ENCODE measurements around the gene OR56A4.
"Not testable (repeated sequence)": the region's sequence is repeated elsewhere in the genome, so short reads cannot be mapped to it uniquely, and the experiment has no call there.

The OR56A4 gene

DNA sequence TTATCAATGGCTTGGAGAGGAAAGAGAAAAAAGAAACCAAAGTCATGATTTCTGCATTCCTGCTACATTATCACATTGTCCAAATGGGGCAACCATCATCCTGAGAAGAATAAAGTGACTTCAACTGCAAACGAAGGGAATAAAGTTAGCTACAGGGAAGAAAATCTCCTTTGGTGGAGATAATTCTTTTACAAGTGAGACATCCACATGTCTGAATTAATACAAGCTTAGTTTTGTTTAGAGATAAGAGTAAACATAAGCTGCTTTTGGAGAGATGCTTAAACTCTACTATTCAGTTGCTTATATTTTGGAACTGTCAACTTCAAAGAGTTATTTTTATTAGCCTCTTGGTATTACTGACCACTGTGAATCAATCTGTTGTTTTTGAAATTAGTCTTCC, 19.9 kb downstream of the OR56A4 start, which contains the start of gene OR52L1:
TSS of gene OR52L1 (minus strand) at position 101 of the 400 bp plus-strand sequence. CDS start at position 46, 55 bp downstream.
- no peak within 1 kb of the TSS for H3K27ac Mint-ChIP-seq
- ATAC-seq (no peak), DNase-seq (ENCODE audit: low spot score in 2 of 2) (no peak)
- H3K36me3 Mint-ChIP-seq, result no peaks in the 10 kb centered on the region
- no peaks in the 10 kb centered on the region for H3K9me3 Mint-ChIP-seq
- no peak within 1 kb of the TSS for H3K4me3 Mint-ChIP-seq
- no peaks in the 10 kb centered on the region for H3K4me1 Mint-ChIP-seq

DNA sequence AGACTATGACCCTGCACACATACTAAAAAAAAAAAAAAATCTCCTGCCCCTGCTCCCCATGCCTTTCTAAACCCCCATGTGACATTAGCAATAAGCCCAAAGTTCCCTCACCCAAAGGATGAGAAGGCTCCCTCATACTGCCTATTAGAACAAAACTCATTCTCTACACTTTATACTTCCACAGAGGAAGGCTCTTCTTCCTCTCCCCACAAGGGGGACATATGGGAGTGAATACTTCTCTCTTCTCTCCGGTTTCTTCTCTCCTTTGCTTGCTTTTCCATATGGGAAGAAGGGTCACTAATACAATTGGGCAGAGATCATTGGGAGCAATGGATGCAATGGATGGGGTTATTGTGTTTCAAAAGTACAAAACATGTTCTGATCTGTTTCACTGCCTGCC, 23.3 kb downstream of the OR56A4 start:
- Mint-ChIP-seq H3K36me3 (no peaks in the 10 kb centered on the region), H3K9me3 (peaks cover 7% of the 10 kb centered on the region), H3K4me1 (no peaks in the 10 kb centered on the region), H3K27ac (no peak overlapping the region), H3K4me3 (no peak overlapping the region)
- ATAC-seq (no peak), DNase-seq (ENCODE audit: low spot score in 2 of 2) (no peak)

DNA sequence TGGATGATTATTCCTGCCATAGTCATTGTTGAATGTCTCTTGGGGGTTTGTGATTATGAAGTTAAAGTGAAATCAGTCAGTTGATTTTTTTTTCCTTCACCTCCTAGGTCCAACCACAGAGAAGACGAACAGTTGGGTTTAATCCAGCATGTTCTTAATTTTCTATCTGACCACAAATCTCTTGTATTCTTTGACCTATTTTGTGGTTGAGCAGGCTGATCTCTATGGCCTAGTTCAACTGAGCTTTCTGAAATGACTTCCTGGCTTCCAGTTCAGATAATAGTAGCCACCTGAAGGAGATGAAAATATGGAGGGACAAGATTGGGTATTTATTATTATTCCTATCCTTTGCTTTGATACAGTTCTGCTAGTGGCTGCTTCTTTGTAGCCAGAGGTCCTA, 33.2 kb downstream of the OR56A4 start:
- peaks cover 2% of the 10 kb centered on the region for H3K9me3 Mint-ChIP-seq
- H3K4me3 Mint-ChIP-seq, result no peak overlapping the region
- ATAC-seq (no peak), DNase-seq (ENCODE audit: low spot score in 2 of 2) (no peak)
- no peaks in the 10 kb centered on the region for H3K4me1 Mint-ChIP-seq
- H3K36me3 Mint-ChIP-seq, result no peaks in the 10 kb centered on the region
- H3K27ac Mint-ChIP-seq, result no peak overlapping the region

DNA sequence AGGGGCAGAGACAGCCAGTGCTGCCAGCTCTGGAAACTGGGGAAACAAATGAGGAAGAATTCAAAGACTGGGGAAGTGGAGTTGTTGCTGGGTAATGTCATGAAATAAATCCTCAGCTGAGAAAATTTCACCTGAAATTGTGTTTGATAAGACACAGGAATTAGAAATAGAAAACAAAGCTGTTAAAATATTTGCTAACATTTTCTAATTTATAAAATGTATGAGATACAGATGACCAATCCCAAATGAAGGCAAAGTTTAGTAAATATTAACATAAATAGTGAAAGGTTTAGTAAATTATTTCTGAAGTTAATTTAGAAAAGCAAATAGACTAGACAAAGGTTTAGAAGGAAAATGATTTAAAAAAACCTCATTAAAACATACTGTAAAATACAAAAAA, 38.4 kb downstream of the OR56A4 start, which contains the start of gene OR56A5:
TSS of gene OR56A5 (minus strand) at position 101 of the 400 bp plus-strand sequence. CDS start at position 101, 0 bp downstream.
- no peak within 1 kb of the TSS for H3K27ac Mint-ChIP-seq
- no peak within 1 kb of the TSS for H3K4me3 Mint-ChIP-seq
- H3K9me3 Mint-ChIP-seq, result peaks cover 7% of the 10 kb centered on the region
- H3K4me1 Mint-ChIP-seq, result no peaks in the 10 kb centered on the region
- H3K36me3 Mint-ChIP-seq, result no peaks in the 10 kb centered on the region
- ATAC-seq (no peak), DNase-seq (ENCODE audit: low spot score in 2 of 2) (no peak)

DNA sequence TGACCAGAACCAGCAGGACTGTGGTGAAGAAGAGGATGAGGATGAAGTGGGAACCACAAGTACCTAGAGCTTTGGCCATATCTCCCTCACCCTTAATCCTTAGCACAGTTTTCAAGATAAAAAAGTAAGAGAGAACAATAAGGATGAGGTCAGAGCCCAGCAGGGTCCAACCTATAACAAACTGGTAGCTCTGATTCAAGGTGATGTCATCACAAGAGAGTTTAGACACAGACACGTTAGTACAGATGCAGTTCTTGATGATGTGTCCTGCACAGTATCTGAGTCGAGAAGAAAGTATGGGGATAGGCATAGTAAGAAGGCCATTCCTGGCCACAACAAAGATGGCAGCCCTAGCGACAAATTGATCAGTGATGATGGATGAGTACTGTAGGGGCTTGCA, 39.0 kb downstream of the OR56A4 start:
- Mint-ChIP-seq H3K9me3 (peaks cover 13% of the 10 kb centered on the region), H3K4me3 (no peak overlapping the region)
- peak; percentile 52 for ATAC-seq

DNA sequence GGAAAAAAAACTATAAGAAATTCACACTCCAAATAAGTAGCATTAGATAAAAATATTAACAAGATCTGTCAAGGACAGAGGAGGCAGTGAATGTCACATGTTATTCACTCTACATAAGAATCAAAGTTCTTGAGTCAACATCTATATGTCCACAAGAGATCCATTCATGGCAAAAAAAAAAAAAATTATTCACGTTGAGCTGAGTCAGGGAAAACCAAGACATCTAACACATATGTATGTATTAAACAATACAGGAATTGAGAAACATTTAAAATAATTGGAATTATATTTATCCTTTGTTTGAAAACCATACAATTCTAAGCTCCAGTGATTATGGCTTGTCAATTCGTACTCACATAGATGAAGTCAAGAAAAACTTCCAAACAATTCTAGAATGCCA, 39.8 kb downstream of the OR56A4 start:
- Mint-ChIP-seq H3K9me3 (peaks cover 13% of the 10 kb centered on the region), H3K4me3 (no peak overlapping the region), H3K27ac (no peak overlapping the region), H3K36me3 (no peaks in the 10 kb centered on the region), H3K4me1 (no peaks in the 10 kb centered on the region)
- ATAC-seq, result no peak
- DNase-seq (ENCODE audit: low spot score in 2 of 2), result no peak

More for the DNA sequence above, 39.0 kb downstream of the OR56A4 start:
- no peak for DNase-seq (ENCODE audit: low spot score in 2 of 2)
- Mint-ChIP-seq H3K27ac (no peak overlapping the region), H3K4me1 (no peaks in the 10 kb centered on the region), H3K36me3 (no peaks in the 10 kb centered on the region)

GRCh38 chr11:5960704-5961320, 45.9 kb downstream of the OR56A4 start:
- not testable (repeated sequence) for H3K4me3 Mint-ChIP-seq; H3K4me1 Mint-ChIP-seq; ATAC-seq; DNase-seq (ENCODE audit: low spot score in 2 of 2); H3K27ac Mint-ChIP-seq; H3K36me3 Mint-ChIP-seq
- peaks cover 13% of the 10 kb centered on the region for H3K9me3 Mint-ChIP-seq

GRCh38 chr11:5955586-5955985, 51.2 kb downstream of the OR56A4 start:
- Mint-ChIP-seq H3K4me3 (no peak overlapping the region), H3K9me3 (no peaks in the 10 kb centered on the region), H3K36me3 (no peaks in the 10 kb centered on the region), H3K4me1 (no peaks in the 10 kb centered on the region), H3K27ac (no peak overlapping the region)
- no peak for ATAC-seq
- no peak for DNase-seq (ENCODE audit: low spot score in 2 of 2)
